Neuronal stem cell (in vitro differentiated cells): ENCODE data around the gene TTC23.

Experiments
- DNase-seq: peaks from one replicate; pipeline ENCODE4 v3.0.0-alpha.2; 2013; ENCODE audit warnings: low spot score
- H2AFZ ChIP-seq: one replicate; pipeline ENCODE4 v1.6.1; 2013; ENCODE audit warnings: mild to moderate bottlenecking, low read length, inconsistent platforms
- H2AK5ac ChIP-seq: 2 replicates; pipeline ENCODE4 v1.6.1; 2013; ENCODE audit warnings: low read depth, mild to moderate bottlenecking, inconsistent platforms, low read length, moderate library complexity, mixed read lengths
- H2BK120ac ChIP-seq: 2 replicates; pipeline ENCODE4 v1.6.1; 2013; ENCODE audit warnings: low read depth, mild to moderate bottlenecking, inconsistent platforms, low read length, moderate library complexity, mixed read lengths
- H2BK12ac ChIP-seq: one replicate; pipeline ENCODE4 v1.6.1; 2013; ENCODE audit warnings: low read length, inconsistent platforms
- H2BK15ac ChIP-seq: 2 replicates; pipeline ENCODE4 v1.6.1; 2013; ENCODE audit warnings: mild to moderate bottlenecking, low read length, inconsistent platforms, mixed read lengths
- H2BK5ac ChIP-seq: one replicate; pipeline ENCODE4 v1.6.1; 2013; ENCODE audit warnings: inconsistent platforms, mild to moderate bottlenecking, low read length, moderate library complexity
- H3K14ac ChIP-seq: one replicate; pipeline ENCODE4 v1.6.1; 2013; ENCODE audit warnings: low read length, inconsistent platforms
- H3K18ac ChIP-seq: 2 replicates; pipeline ENCODE4 v1.6.1; 2013; ENCODE audit warnings: low read length, inconsistent platforms
- H3K23ac ChIP-seq: 2 replicates; pipeline ENCODE4 v1.6.1; 2013; ENCODE audit warnings: low read depth, mild to moderate bottlenecking, mixed read lengths, low read length, inconsistent platforms; ENCODE audit not compliant: poor library complexity
- H3K27ac ChIP-seq: replicated peaks from 3 replicates; pipeline ENCODE4 v1.5.1; 2013; ENCODE audit warnings: low read length, inconsistent platforms
- H3K27me3 ChIP-seq, 3 experiments: 2 replicates each; pipeline ENCODE4 v1.6.1; 2013; ENCODE audit warnings: low read length in 3 of 3, mild to moderate bottlenecking in 2 of 3, inconsistent platforms in 1 of 3, low read depth in 1 of 3, mixed read lengths in 1 of 3, moderate library complexity in 1 of 3; ENCODE audit not compliant: control insufficient read depth in 3 of 3, insufficient read depth in 3 of 3
- H3K36me3 ChIP-seq, 2 donors: replicated peaks in 1 of 2; 2 replicates each; pipeline ENCODE4 v1.6.1; 2013; ENCODE audit warnings: low read length in 2 of 2; ENCODE audit not compliant: control insufficient read depth in 2 of 2, insufficient read depth in 2 of 2
- H3K4ac ChIP-seq: 2 replicates; pipeline ENCODE4 v1.6.1; 2013; ENCODE audit warnings: inconsistent platforms, mild to moderate bottlenecking, low read length, moderate library complexity
- H3K4me1 ChIP-seq, 2 donors: 1 replicate in 1 of 2; 2 replicates in 1 of 2; pipeline ENCODE4 v1.6.1; 2013; ENCODE audit warnings: low read length in 2 of 2, low read depth in 1 of 2; ENCODE audit not compliant: control insufficient read depth in 2 of 2, insufficient read depth in 1 of 2
- H3K4me2 ChIP-seq: one replicate; pipeline ENCODE4 v1.6.1; 2013; ENCODE audit warnings: mild to moderate bottlenecking, low read length, inconsistent platforms; ENCODE audit not compliant: insufficient read depth, poor library complexity, severe bottlenecking
- H3K4me3 ChIP-seq, 2 donors: 2 replicates each; pipeline ENCODE4 v1.5.1; 2013; ENCODE audit warnings: low read length in 2 of 2, mild to moderate bottlenecking in 2 of 2, inconsistent platforms in 1 of 2, moderate library complexity in 1 of 2
- H3K79me1 ChIP-seq: one replicate; pipeline ENCODE4 v1.6.1; 2013; ENCODE audit warnings: low read depth, mild to moderate bottlenecking, inconsistent platforms, low read length, moderate library complexity
- H3K9ac ChIP-seq: one replicate; pipeline ENCODE4 v1.6.1; 2013; ENCODE audit warnings: mild to moderate bottlenecking, low read depth, low read length, inconsistent platforms; ENCODE audit not compliant: poor library complexity
- H3K9me3 ChIP-seq, 2 donors: replicated peaks in 1 of 2; 2 replicates each; pipeline versions ENCODE3 to v1.6.1; 2013; ENCODE audit warnings: low read length in 2 of 2, mild to moderate bottlenecking in 2 of 2, inconsistent platforms in 1 of 2, low read depth in 1 of 2, mixed read lengths in 1 of 2, moderate library complexity in 1 of 2; ENCODE audit not compliant: control insufficient read depth in 2 of 2, insufficient read depth in 1 of 2
- H4K8ac ChIP-seq: one replicate; pipeline ENCODE4 v1.6.1; 2013; ENCODE audit warnings: low read depth, mild to moderate bottlenecking, inconsistent platforms, low read length, moderate library complexity
- H4K91ac ChIP-seq: one replicate; pipeline ENCODE4 v1.6.1; 2013; ENCODE audit warnings: low read length, low read depth, mild to moderate bottlenecking, inconsistent platforms; ENCODE audit not compliant: poor library complexity
- WGBS, 2 donors: extraction: QIAGEN DNeasy Blood & Tissue Kit; methylation state at CpG; one replicate each; pipeline ENCODE4 v1.1.7; 2013; ENCODE audit warnings: missing lambda C conversion rate in 2 of 2, mixed read lengths in 1 of 2; ENCODE audit not compliant: insufficient read length in 2 of 2, insufficient replicate concordance in 1 of 2; ENCODE audit errors: extremely low coverage in 2 of 2; 5-methylcytosine and 5-hydroxymethylcytosine counted together

The TTC23 gene

DNA sequence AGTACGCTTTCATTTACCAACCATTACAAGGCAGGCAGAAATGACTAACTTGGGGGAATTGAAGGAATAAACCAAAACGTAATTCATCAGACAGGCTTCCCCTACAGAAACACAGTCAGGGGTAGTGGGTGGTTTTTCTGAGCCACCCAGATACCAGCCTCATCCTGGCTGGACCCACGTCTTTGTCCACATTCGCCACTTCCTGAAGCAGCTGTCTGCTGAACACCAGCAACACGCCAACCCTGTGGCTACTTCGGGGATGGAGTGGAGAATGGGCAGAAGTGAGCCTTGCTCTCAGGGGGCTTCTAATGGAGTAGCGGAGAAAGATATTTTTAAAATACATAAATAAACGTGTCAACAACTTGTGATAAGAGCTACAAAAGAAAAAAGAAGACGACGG is 104.4 kb downstream of the TTC23 start:
- Histone ChIP-seq H2AK5ac (no peak overlapping the region), H3K4ac (no peak overlapping the region), H3K79me1 (no peaks in the 10 kb centered on the region), H3K9ac (no peak overlapping the region), H3K23ac (no peak overlapping the region), H3K27me3 (no peaks in the 10 kb centered on the region), H3K4me1 (peaks cover 20 to 25% of the 10 kb centered on the region in 2 donors), H3K14ac (no peak overlapping the region), H3K18ac (no peak overlapping the region), H2BK15ac (no peak overlapping the region), H3K4me3 (no peak overlapping the region), H4K8ac (no peak overlapping the region), H2AFZ (no peak overlapping the region), H2BK12ac (no peak overlapping the region), H4K91ac (no peak overlapping the region), H3K9me3 (peaks cover 0 to 2% of the 10 kb centered on the region in 2 donors), H3K27ac (no peak overlapping the region), H3K4me2 (no peak overlapping the region), H2BK120ac (no peak overlapping the region), H3K36me3 (peaks cover 3 to 5% of the 10 kb centered on the region in 2 donors), H2BK5ac (no peak overlapping the region)
- WGBS, 2 donors, result no CpG with 5 or more reads among the region's 10 CpGs
- DNase-seq, result no peak

GRCh38 chr15:99143655-99144610 is 105.4 kb downstream of the TTC23 start:
- WGBS, 2 donors, result no CpG with 5 or more reads among the region's 7 CpGs
- H3K27ac ChIP-seq, result peak overlapping the region; percentile 37

DNA sequence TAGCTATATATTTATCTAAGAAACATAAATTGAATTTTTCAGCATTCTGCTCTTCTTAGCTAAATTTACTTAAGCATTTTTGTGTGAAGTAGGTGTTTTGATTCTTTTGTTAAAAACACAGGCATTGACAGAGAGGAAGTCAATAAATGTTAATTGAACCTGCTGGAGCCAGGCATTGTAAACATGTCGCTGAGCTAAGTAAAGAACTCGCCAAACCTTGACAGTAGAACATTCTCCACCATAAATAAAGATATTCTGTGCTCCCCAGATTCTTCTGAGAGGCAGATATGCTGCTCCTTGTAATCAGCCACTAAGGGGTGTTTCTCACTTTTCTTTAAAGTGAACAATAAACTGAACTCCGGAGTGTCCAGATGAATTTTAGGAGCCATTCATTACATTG is 106.1 kb downstream of the TTC23 start:
- H2BK120ac ChIP-seq, result no peak overlapping the region
- H4K8ac ChIP-seq, result no peak overlapping the region
- H3K4ac ChIP-seq, result no peak overlapping the region
- H3K27me3 ChIP-seq, result no peaks in the 10 kb centered on the region
- H3K79me1 ChIP-seq, result no peaks in the 10 kb centered on the region
- H3K23ac ChIP-seq, result no peak overlapping the region
- H3K18ac ChIP-seq, result no peak overlapping the region
- peaks cover 0 to 2% of the 10 kb centered on the region in 2 donors for H3K9me3 ChIP-seq
- no peak overlapping the region for H2BK15ac ChIP-seq
- H3K4me2 ChIP-seq, result no peak overlapping the region
- no peak overlapping the region for H4K91ac ChIP-seq
- peak overlapping the region; percentile 39 for H2AFZ ChIP-seq
- H3K9ac ChIP-seq, result no peak overlapping the region
- no peak overlapping the region for H3K14ac ChIP-seq
- DNase-seq, result no peak
- H2BK5ac ChIP-seq, result no peak overlapping the region
- no peak overlapping the region for H3K4me3 ChIP-seq
- peaks cover 0 to 9% of the 10 kb centered on the region in 2 donors for H3K36me3 ChIP-seq
- no peak overlapping the region for H2AK5ac ChIP-seq
- no peak overlapping the region for H3K27ac ChIP-seq
- no peak overlapping the region for H2BK12ac ChIP-seq
- peaks cover 15 to 20% of the 10 kb centered on the region in 2 donors for H3K4me1 ChIP-seq
- WGBS, 2 donors, result no CpG with 5 or more reads among the region's 3 CpGs

More at GRCh38 chr15:99143655-99144610, 105.4 kb downstream of the TTC23 start:
- Histone ChIP-seq H2BK15ac (no peak overlapping the region), H3K23ac (no peak overlapping the region), H2AFZ (peak overlapping the region; percentile 39), H3K9me3 (peaks cover 0 to 2% of the 10 kb centered on the region in 2 donors), H4K8ac (no peak overlapping the region), H3K18ac (no peak overlapping the region), H2BK12ac (no peak overlapping the region), H3K4me1 (peaks cover 17 to 23% of the 10 kb centered on the region in 2 donors), H3K4ac (no peak overlapping the region), H3K27me3 (no peaks in the 10 kb centered on the region), H3K36me3 (peaks cover 0 to 9% of the 10 kb centered on the region in 2 donors), H3K4me2 (no peak overlapping the region), H3K14ac (no peak overlapping the region), H2BK5ac (no peak overlapping the region), H3K4me3 (no peak overlapping the region), H2BK120ac (no peak overlapping the region), H4K91ac (no peak overlapping the region), H3K79me1 (no peaks in the 10 kb centered on the region), H3K9ac (no peak overlapping the region), H2AK5ac (no peak overlapping the region)
- no peak for DNase-seq

GRCh38 chr15:99142562-99142961 is 106.8 kb downstream of the TTC23 start:
- Histone ChIP-seq H2BK120ac (no peak overlapping the region), H3K9ac (no peak overlapping the region), H3K36me3 (peaks cover 0 to 9% of the 10 kb centered on the region in 2 donors), H3K18ac (no peak overlapping the region), H3K4me3 (no peak overlapping the region), H4K8ac (no peak overlapping the region), H3K4ac (no peak overlapping the region), H2BK5ac (no peak overlapping the region), H3K23ac (no peak overlapping the region), H3K4me2 (no peak overlapping the region), H3K4me1 (peaks cover 15 to 20% of the 10 kb centered on the region in 2 donors), H2AFZ (no peak overlapping the region), H3K9me3 (peaks cover 0 to 2% of the 10 kb centered on the region in 2 donors), H4K91ac (no peak overlapping the region), H3K27me3 (no peaks in the 10 kb centered on the region), H3K14ac (no peak overlapping the region), H2BK12ac (no peak overlapping the region), H3K79me1 (no peaks in the 10 kb centered on the region), H2BK15ac (no peak overlapping the region), H3K27ac (no peak overlapping the region), H2AK5ac (no peak overlapping the region)
- DNase-seq, result no peak
- WGBS, 2 donors, result no CpG with 5 or more reads among the region's 5 CpGs
